ENCODE measurements around the gene CAV1.

CAV1 gene

GRCh38 chr7:116557901-116558300, 33.1 kb downstream of the CAV1 start:
- no peak for DNase-seq (ENCODE audit: low spot score)

GRCh38 chr7:116560021-116560970, 35.5 kb downstream of the CAV1 start:
- no peak for DNase-seq (ENCODE audit: low spot score)

- DNase-seq (ENCODE audit: low spot score): no peak
Observed at GRCh38 chr7:116561697-116562483, 37.1 kb downstream of the CAV1 start.

- no peak for DNase-seq (ENCODE audit: low spot score)
Observed at GRCh38 chr7:116562529-116563121, 37.8 kb downstream of the CAV1 start.

- DNase-seq (ENCODE audit: low spot score): no peak
Observed at GRCh38 chr7:116565981-116566380, 41.1 kb downstream of the CAV1 start.

GRCh38 chr7:116566666-116567065, 41.8 kb downstream of the CAV1 start:
- DNase-seq (ENCODE audit: low spot score): no peak

- DNase-seq (ENCODE audit: low spot score): no peak
Observed at GRCh38 chr7:116569737-116570136, 44.9 kb downstream of the CAV1 start.

GRCh38 chr7:116570306-116570705, 45.5 kb downstream of the CAV1 start:
- no peak for DNase-seq (ENCODE audit: low spot score)

GRCh38 chr7:116571037-116571436, 46.2 kb downstream of the CAV1 start:
- DNase-seq (ENCODE audit: low spot score): no peak

GRCh38 chr7:116571552-116571951, 46.7 kb downstream of the CAV1 start:
- DNase-seq (ENCODE audit: low spot score): no peak

GRCh38 chr7:116572036-116572435, 47.2 kb downstream of the CAV1 start:
- no peak for DNase-seq (ENCODE audit: low spot score)

- no peak for DNase-seq (ENCODE audit: low spot score)
Observed at GRCh38 chr7:116573541-116573940, 48.7 kb downstream of the CAV1 start.

GRCh38 chr7:116574025-116574822, 49.4 kb downstream of the CAV1 start:
- DNase-seq (ENCODE audit: low spot score): no peak

GRCh38 chr7:116575853-116576252, 51.0 kb downstream of the CAV1 start:
- no peak for DNase-seq (ENCODE audit: low spot score)

- DNase-seq (ENCODE audit: low spot score): no peak
Observed at GRCh38 chr7:116576350-116577319, 51.8 kb downstream of the CAV1 start.

- DNase-seq (ENCODE audit: low spot score): no peak
Observed at GRCh38 chr7:116577320-116577871, 52.6 kb downstream of the CAV1 start.

GRCh38 chr7:116578526-116578925, 53.7 kb downstream of the CAV1 start:
- DNase-seq (ENCODE audit: low spot score): no peak

- DNase-seq (ENCODE audit: low spot score): no peak
Observed at GRCh38 chr7:116579322-116579721, 54.5 kb downstream of the CAV1 start.

GRCh38 chr7:116579835-116580234, 55.0 kb downstream of the CAV1 start:
- DNase-seq (ENCODE audit: low spot score): no peak

GRCh38 chr7:116582164-116582732, 57.4 kb downstream of the CAV1 start:
- DNase-seq (ENCODE audit: low spot score): no peak
